Skin of body (tissue), 2 donors: ENCODE measurements around the gene BCL6B. TPM values are rescaled to one million over a fixed set of nuclear protein-coding genes. Genes with fewer than 3 reads are reported as not detected.
A peak's percentile ranks its signal among the peaks of the same experiment; 100 is the strongest.

ENCODE experiments used
- DNase-seq: peaks from one replicate; lab custom pipeline; 2025; lab: John Stamatoyannopoulos, UW
- total RNA-seq: library from RNA; depleted of rRNA; stranded (reverse); fragments of >200 nt; gene quantifications from one replicate; pipeline ENCODE4 v1.2.3, GENCODE V29; 2014

Gene BCL6B
- total RNA-seq, 1 donor from 2014 or later: 7.6 TPM

- DNase-seq: no peak
Observed at GRCh38 chr17:7007143-7007542, 15.7 kb upstream of the BCL6B start.

- DNase-seq: no peak
Observed at GRCh38 chr17:7010523-7010922, 12.3 kb upstream of the BCL6B start.

GRCh38 chr17:7011415-7011814, 11.4 kb upstream of the BCL6B start:
- no peak for DNase-seq

GRCh38 chr17:7011942-7012254, 11.0 kb upstream of the BCL6B start:
- DNase-seq: no peak

GRCh38 chr17:7014261-7014994, 8.4 kb upstream of the BCL6B start:
- DNase-seq: peak; percentile 94

- no peak for DNase-seq
Observed at GRCh38 chr17:7014995-7015958, 7.6 kb upstream of the BCL6B start.

GRCh38 chr17:7016418-7016817, 6.4 kb upstream of the BCL6B start:
- no peak for DNase-seq

GRCh38 chr17:7016886-7017826, 5.7 kb upstream of the BCL6B start:
- no peak for DNase-seq

- no peak for DNase-seq
Observed at GRCh38 chr17:7017827-7018200, 5.0 kb upstream of the BCL6B start.

GRCh38 chr17:7018331-7018964, 4.4 kb upstream of the BCL6B start:
- no peak for DNase-seq

GRCh38 chr17:7019367-7019766, 3.5 kb upstream of the BCL6B start:
- no peak for DNase-seq

GRCh38 chr17:7019839-7020519, 2.9 kb upstream of the BCL6B start:
- DNase-seq: no peak

GRCh38 chr17:7020894-7021664, 1.8 kb upstream of the BCL6B start:
- no peak for DNase-seq

GRCh38 chr17:7021993-7022778, 664 bp upstream of the BCL6B start:
- peak; percentile 50 for DNase-seq

- peak; percentile 66 for DNase-seq
Observed at GRCh38 chr17:7023576-7024401, 939 bp downstream of the BCL6B start.

- DNase-seq: no peak
Observed at GRCh38 chr17:7024402-7024785, 1.5 kb downstream of the BCL6B start.

- no peak for DNase-seq
Observed at GRCh38 chr17:7025245-7025644, 2.4 kb downstream of the BCL6B start.

- DNase-seq: no peak
Observed at GRCh38 chr17:7026471-7027115, 3.7 kb downstream of the BCL6B start.
